ENCODE data around the gene SPTBN1. TPM values are rescaled to one million over a fixed set of nuclear protein-coding genes. Genes with fewer than 3 reads are reported as not detected.

The SPTBN1 gene
- polyA plus RNA-seq, 12 donors: 161 to 371 (median 271) TPM

DNA sequence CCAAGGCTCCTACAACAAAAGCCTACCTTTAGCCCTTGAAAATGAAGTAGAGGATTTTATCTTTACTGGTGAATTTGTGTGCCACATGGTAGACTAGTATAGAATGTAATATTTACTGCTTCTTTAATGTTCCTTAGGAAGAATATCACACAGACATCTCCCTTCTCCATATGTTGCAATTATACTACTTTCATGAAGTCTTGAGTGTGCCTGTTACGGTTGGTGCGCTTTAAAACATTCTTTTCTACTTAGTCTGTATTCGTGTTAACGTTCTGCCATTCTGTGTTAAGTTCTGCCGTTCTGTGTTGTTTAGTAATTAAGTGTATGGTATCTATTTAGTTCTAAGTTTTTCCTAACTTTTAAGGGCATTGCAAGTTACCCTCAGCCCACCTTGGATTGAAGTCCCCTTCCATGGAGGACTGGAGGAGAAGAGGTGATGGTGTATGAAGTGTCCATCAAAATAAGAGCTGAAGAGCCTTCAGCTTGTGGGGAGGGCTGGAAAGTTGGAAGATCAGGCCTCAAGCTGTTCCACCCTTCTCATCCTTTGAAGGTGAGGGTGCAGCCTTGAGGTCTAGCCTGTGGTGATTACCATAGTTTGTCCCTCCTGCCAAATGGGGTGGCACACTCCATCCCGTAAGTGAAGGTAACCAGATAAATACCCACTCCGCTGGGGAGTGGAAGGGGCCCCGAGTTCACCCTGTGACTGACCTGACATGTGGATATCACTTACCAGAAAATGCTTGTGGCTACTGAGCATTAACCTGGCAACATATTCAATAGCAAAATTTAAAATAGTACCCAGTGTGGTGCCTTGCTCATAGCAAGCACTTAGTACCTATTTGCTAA is 131.3 kb downstream of the SPTBN1 start:
- DNase-seq: no peak

DNA sequence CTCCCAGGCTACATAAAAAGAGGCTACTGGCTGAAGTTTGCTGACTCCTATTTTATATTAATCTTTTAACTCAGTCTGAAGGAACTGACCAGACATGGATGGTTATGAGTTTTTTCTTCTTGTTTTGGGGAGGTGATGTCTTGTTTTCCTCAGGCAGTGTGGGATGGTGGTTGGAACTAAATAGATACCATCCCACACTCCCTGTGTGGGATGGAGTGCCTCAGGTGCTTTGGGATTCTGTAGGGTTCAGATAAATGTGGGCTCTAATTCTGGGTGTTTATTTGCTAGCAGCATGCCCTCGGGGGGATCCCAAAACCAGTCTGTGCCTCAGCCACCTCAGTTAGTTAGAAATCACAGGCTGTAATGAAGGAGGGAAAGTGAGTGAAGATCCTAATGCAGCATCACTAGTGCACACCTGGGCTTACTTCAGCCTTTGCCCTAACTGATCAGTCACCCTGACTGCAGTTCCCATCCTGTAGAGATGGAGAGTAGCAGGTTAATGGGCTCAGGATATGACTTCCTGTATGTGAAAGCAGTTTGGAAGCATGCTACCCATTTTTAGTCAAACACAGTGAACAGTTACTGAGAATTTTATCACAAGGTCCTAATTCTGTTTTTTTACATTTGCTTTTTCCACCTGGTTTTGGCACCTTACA is 132.2 kb downstream of the SPTBN1 start:
- DNase-seq: no peak

DNA sequence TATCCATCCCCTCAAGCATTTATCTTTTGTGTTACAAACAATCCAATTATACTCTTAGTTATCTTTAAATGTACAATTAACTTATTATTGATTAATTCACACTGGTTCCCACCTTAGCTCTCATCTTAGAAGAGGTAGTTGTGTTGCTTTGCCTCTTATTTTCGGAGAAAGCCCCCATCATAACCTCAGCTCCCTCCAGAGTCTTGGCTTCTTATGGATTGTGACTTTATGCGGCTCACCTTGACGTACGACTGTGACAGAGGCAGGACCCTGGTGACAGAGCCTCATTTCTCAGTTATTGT is 132.9 kb downstream of the SPTBN1 start:
- no peak for DNase-seq

DNA sequence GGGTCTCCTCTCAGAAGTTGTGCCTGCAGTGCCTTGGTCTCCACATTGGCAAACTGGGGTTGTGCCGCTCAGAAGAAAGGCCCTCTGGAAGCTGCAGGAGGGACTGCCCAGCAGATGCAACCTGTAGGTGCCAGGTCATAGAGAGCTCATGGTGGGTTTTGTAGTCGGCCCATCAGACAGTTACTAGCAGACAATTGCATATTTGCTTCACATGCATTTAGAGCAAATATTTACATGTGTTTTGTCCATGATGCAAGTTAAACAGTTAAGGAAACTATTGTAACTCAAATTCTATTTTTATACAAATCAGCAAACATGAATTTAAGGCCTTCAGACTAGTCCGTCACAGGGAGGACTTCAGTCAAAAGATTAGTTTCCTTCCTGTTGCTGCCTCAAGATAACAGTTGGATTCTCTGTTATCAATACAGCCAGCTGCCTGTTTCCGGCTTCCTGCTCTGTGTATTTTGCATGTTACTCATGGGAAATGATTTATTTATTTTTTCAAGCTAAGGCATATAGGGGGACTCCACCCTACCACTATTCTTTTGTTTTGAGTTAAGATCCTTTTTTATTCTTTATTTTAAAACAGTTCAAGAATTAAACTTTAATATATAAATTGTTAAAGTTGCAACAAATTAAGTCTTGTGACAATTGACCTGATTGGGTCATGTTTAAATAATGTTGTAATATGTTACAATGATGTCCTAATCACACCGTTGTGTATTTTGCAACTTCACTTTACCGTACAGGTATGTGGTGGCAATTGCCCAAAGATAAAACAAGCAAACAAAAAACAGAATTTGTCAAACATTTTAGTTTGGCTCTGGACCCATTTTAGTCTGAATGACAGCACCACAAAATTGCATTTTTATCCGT is 133.5 kb downstream of the SPTBN1 start:
- no peak for DNase-seq

DNA sequence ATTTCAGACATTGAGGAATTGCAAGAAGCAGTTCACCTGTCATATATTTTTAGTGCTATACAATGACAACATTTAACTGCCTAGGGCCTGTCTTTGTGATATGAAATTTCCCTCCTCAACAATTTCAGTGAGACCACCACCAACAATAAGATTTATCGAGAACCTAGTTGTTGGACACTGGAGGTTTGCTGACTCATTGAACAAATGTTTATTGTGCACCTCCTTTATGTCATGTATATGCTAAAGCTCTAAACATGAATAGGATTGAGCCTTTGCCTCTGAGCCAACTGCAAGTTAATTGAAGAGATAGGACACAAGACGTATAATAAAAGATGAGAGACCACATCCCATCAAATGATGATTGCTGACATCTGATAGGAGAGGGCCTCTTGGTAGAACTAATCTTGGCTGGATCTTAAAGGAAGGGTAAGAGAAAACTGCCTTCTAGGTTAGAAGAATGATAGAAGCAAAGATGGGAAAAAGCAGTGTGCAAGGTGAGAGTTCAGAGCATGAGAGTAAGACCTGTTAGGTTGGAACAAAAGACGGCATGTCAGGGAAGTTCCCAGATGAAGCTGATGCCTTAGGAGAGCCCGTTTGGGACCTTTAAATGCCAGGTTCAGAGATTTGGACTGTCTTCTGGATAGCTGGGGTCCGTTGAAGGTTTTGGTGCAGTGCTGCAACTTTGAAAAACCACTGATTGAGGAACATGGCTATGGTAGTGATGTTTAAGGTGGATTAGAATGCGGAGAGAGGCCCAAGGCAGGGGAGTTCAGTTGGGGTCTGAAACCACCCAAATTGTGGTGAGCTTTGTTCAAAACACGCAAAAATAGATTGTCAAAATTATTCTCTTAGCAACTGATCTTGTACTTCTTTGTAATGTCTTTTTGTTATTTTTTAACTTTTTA is 134.3 kb downstream of the SPTBN1 start:
- no peak for DNase-seq

DNA sequence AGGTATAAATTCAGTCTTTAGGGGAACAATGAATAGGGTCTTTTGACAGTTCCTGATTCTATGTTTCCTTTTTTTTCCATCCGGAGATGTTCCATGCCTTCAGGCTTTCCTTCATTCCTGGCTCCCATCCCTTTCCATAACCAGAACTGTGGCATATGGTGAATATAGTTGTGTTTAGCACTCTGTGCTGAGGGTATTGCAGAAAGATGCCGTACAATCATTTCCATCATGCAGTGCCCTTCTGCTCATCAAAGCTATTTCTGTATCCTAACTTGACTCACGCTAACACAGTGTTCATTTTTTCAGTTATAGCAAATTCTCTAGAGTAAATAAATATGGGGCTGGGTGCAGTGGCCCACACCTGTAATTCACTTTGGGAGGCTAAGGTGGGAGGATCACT is 135.4 kb downstream of the SPTBN1 start:
- no peak for DNase-seq

DNA sequence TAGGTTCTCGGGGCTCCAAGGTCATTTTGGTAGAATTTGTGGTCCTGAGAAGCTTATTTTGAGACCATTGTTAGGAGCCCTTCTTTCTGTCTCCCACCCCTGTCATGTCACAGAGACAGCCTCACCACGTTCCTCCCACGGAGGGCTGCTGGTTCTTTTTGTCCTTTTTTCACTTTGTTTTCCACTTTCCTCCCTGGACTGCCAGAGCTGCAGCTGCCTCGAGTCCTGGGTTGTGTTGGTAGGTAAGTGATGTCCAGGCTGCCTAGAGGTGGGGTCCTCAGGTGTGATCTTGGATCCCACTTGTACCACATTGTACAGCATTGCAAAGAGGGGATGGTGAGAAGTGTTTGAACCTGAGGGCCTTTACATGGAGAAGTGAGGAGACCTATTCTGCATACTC is 137.1 kb downstream of the SPTBN1 start:
- DNase-seq: no peak

DNA sequence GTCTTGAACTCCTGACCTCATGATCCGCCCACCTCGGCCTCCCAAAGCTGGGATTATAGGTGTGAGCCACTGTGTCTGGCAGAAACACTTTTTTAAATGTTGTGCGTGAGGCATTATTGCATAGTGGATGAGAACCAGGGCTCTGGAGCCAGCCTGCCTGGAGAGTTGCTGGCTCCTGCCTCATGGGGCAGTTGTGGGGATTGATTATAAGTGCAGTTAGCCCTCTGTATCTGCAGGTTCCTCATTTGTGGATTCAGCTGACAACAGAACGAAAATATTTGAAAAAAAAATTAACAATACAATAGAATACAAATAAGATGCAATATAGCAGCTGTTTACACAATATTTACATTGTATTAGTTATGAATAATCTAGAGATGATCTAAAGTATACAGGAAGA is 137.9 kb downstream of the SPTBN1 start:
- no peak for DNase-seq

DNA sequence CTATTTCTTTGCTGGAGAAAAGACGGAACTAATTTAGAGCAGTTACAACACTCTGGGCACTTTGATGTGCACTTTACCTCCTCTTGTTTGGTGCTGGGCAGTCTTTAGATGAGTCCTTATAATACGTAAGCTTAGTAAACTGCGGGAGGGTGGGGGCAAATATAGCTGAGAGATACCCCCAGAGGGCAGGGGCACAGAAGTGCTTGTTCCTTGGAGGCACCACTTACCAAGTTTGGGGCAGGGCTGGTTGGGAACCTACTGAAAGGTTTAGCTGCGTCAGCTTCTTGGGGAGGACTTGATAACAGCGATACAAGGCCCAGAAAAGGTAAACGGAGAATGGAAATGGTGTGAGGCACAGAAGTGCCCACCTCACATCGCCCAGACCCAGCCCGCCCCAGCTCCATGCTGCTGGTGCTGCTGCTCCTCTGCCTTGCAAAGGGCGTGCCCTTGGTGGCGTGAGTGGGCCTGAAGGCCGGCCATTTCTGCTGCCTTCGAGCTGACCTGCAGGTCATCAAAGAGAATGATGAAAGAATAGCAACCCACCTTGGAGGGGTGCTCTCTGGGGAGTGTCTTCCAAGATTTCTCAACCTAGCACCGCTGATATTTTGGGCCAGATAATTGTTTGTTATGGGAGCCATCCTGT is 139.2 kb downstream of the SPTBN1 start:
- no peak for DNase-seq

DNA sequence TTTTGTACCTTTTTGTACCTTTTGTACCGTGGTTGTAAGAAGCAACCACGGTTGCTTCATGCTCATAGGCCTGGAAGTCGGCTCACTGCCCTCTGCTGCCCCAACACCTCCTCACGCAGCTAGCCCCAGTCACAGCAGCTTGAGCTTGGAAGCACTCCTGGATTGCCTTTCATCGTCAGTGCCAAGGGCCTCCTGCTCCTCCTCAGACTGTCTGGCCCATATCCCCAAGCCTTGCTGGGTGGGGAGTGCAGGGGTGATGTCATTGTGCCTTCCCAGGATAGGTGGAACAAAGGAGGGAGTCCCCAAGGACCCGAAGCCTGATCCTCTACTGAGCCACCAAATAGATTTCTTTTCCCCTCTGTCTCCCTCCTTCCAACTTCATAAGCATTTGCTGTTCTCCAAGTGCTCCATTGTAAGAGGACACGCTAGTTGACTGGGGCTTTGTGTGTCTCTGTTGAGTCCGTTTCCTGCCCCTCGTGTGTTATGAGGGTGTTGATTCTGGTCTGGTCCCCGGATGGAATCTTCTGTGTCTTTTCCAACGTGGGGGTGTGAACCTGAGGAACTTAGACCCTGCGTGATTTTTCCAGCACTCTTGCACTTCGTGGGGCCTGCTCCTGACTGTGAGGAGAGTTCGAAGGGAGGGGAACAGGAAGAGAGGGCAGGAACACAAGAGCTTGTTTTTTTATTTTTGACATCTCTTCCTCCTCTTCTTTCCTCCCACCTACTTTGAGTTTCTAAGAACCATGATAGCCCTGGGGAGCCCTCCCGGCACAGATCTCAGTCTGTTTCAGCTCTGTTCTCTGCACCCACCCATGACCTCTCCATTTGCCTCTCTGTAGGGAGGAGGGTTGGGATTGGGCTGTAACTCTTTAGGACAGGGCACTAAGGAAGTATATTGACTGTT is 140.1 kb downstream of the SPTBN1 start:
- no peak for DNase-seq

DNA sequence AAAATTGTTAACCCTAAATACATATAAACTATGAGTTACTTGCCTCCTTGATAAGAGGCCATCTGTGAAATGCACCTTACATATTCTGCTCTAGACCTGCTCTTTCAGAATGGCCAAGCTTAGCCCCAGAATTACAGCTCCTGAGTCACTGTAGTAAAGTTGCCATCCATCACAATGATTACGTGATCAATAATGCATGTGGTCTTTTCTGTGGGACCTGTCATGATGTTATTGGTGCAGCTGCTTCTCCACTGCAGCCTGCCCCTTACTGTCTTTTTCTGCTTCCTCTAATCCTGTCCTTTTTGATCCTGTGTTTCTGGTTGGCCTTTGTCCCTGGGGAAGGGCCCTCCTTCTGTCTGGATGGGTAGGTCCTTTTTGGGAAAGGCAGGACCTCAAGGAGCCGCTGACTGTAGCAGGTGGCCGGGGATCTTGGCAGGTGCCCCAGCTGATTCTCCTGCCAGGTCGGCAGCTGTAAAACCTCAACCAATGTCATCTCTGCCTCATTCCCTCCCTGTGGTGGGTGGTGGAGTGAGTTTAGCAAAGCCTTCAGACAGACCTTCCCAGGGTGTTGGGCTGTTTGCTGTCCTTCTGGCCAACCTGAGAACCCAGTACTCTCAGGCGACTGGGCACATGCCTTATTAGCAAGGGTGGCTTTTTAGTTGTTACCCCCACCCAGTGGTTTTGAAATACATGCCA is 141.2 kb downstream of the SPTBN1 start:
- no peak for DNase-seq

DNA sequence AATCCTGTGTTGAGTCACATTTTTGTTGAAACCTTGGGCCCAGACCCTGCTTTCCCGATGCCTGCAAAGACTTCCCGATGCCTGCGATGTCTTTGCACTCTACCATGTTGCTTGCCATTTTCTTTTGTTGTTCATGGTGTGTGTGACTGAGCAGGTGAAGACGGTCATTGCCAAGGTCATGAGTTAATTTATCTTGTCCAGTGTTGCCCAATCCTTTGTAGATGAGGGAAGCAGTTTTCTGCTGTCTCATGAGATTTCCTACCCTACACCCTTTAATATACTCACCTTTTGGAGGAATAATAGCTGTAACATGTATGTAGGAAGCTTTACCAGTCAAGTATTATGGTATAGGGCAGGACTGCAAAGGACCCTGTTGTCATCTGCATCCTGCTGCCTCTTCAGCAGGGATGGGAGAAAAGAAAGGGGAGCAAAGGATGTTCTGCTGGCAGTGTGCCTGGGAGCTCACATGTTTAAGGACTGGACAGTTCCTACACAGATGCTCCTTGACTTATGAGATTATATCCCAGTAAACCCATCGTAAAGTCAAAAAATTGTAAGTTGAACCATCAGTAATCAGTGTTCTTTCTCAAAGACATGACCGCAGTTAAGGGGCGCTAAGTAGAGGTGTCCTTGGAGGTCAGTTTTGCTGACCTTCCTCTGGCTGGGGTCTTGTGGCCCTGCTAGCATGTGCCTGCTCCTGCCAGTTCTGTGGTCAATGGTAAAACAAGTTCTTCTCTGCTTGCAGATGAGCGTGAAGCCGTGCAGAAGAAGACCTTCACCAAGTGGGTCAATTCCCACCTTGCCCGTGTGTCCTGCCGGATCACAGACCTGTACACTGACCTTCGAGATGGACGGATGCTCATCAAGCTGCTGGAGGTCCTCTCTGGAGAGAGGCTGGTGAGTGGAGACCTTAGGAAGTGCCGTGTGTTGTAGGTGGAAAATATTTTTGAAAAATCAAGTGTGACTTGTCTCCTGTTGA is 142.5 kb downstream of the SPTBN1 start:
- no peak for DNase-seq

DNA sequence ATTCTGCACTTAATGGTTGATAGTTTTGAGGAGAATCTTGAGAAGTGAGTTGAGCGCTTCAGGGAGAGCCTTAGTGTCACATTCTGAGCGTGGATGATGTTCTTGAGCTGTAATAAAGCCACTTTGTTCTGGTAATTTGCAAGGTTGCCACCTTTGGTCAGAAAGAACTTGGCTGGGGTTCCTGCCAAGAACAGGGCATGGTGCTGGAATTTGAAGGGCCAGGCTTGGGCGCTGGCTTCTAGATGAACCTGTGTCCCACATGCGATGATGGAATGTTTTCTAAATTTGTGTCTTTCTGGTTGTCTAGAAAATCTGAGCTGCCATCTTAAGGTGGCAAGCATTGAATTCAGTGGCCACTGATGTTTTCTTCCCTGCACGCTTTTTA is 143.2 kb downstream of the SPTBN1 start:
- no peak for DNase-seq

DNA sequence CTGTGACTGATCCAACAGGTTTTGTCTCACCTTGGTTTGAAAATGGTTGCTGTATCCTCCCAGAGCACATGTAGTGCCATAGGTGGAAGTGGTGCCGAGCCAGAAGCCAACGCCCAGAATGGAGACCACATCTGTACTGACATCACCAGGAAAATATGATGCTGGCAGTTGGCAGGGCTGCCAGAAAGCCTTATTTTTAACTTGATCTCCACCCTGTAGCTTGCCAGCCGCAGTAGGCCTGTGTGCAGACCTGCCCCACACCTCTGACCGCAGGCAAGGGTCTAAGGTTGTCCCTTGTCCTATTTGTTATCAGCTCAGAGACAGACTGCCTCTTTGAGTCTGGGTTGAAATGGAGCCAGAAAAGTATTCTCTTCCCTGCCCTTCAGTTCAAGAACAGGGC is 143.8 kb downstream of the SPTBN1 start:
- no peak for DNase-seq

DNA sequence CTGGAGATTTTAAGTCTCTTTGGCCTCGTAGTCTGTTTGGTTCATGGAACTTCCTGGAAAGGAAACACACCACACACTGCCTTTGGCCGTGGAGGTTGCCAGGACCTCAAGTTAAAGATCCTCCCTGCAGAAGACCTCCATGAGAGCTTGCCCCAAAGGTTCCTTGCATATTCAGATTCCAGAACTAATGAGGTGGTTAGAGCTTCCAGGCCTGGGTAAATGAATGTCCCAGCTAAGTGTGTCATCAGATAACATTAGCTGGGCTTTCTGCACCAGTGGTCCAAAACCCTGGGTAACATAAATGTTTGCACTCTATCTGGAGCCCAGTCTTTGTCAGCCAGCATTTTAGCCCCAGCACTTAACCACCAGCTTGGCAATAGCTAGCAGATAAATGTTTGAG is 145.2 kb downstream of the SPTBN1 start:
- DNase-seq: no peak

DNA sequence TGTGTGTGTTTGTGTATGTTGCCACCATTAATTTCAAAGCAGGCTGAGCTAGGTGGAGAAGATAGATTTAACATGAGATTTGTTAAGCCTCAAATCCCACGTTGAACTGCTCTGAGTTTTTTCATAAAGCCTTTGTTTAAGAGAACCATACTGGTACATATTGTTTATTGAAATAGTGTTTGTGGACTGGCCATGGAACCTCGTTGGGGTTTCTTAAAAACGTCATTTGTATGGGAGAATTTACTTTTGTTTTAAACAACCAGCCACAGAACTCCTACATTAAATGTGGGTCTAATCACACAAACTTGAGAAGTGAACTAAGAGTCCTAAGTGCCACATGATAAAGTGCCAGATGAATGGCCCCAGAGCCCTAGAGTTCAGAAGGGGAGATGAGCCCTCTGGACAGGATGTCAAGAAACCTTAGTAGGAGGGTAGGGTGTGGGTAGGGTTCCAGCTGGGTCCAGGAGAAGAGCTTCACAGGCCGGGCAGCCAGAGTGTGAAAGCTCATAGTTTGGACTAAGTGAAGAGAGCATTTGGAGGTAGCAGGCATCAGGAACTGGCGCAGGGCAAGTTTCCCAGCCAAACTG is 146.7 kb downstream of the SPTBN1 start:
- DNase-seq: no peak

DNA sequence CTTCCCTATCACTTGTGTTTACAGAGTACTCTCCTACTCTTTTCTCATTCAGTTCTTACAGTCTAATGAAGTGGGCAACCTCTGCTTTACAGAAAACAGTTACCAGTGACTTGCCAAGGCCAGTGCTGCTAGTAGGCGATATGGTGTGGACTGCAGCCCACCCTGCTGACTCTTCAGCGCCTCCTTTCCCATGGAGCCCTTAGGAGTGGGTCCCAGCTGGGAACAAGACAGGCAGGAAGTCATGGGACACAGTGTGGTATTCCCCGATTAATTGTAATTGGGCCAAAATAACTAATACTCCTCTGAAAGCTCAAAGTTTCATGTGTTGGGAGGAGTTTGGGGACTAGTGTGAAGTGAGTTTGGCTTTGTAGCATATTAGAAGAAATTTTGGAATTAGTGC is 147.2 kb downstream of the SPTBN1 start:
- no peak for DNase-seq

DNA sequence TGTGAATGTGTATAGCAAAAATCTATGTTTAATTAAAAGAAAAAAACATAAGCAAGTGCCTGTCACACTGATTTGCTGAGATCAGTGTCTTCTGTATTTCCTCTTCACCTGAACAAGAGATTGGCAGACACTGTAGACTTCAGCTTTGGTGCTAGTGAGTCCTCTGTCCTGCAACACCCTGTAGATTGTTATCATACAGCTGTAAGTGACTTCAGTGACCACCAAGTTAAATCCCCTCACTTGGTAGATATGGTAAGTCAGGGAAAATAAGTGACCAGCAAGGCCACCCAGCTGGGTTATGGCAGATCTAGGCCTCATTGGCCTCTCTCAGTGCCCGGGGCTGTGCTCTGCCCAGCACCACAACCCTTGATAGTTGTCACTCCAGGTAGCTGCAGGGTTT is 147.7 kb downstream of the SPTBN1 start:
- DNase-seq: no peak
